Muscle of leg (tissue), 9 donors: ENCODE results near the gene BNIP3. TPM values are rescaled to one million over a fixed set of nuclear protein-coding genes. Genes with fewer than 3 reads are reported as not detected.

Experiments
- polyA plus RNA-seq, 8 donors: library from polyadenylated mRNA; unstranded; fragments of 120-200 nt; gene quantifications; one replicate each; pipeline versions ENCODE4 v1.2.1 to v1.2.3, GENCODE V29; 2013; ENCODE audit warnings: inconsistent platforms in 1 of 8, low replicate concordance in 1 of 8; ENCODE audit not compliant: insufficient read length in 8 of 8, insufficient read depth in 1 of 8
- total RNA-seq: library from RNA; stranded (reverse); fragments of 120-200 nt; gene quantifications from one replicate; pipeline ENCODE4 v1.2.4, GENCODE V29; 2013

The BNIP3 gene
- total and polyA plus RNA-seq, 9 donors = 34.6 to 44.6 (median 40.0) TPM

Other genes starting within 250 kb of the BNIP3 start
- gene PPP2R2D, start 80.9 kb downstream of the BNIP3 start, total RNA-seq = 28.3 TPM
- gene PPP2R2D, start 80.9 kb downstream of the BNIP3 start, polyA plus RNA-seq = 10 to 100 TPM; 25.2 to 33.2 (median 28.5) TPM
- 0.27 TPM for gene JAKMIP3, start 84.0 kb upstream of the BNIP3 start, total RNA-seq
- gene JAKMIP3, start 84.0 kb upstream of the BNIP3 start, polyA plus RNA-seq = under 1 TPM; 0.31 to 0.65 (median 0.46) TPM
- gene DPYSL4, start 205.0 kb upstream of the BNIP3 start, total RNA-seq = 1.3 TPM
- 1 to 10 TPM; 2.0 to 7.1 (median 5.0) TPM for gene DPYSL4, start 205.0 kb upstream of the BNIP3 start, polyA plus RNA-seq